GM12878 (cell line): ENCODE measurements around the gene DLG1. TPM values are rescaled to one million over a fixed set of nuclear protein-coding genes. Genes with fewer than 3 reads are reported as not detected.

ENCODE experiments used
- ASH2L ChIP-seq: fragments of 300-600, 200-600 bp; sonication (generic); IDR thresholded peaks from 2 replicates; pipeline ENCODE4 v1.6.1; 2017; ENCODE audit warnings: low read depth, mild to moderate bottlenecking, borderline replicate concordance
- CREM ChIP-seq: IDR thresholded peaks from 2 replicates; pipeline ENCODE4 v1.6.1; 2014; ENCODE audit warnings: antibody characterized with exemption, low read depth
- E2F8 ChIP-seq: fragments of 450-650 bp; IDR thresholded peaks from 2 replicates; pipeline ENCODE4 v1.6.1; 2018; ENCODE audit warnings: mild to moderate bottlenecking, low read depth, moderate library complexity; ENCODE audit not compliant: partially characterized antibody
- E4F1 ChIP-seq: fragments of 450-650 bp; IDR thresholded peaks from 2 replicates; pipeline ENCODE4 v1.6.1; 2018; ENCODE audit warnings: borderline replicate concordance, mild to moderate bottlenecking; ENCODE audit not compliant: partially characterized antibody
- EED ChIP-seq: sonication (generic); IDR thresholded peaks from 2 replicates; pipeline ENCODE4 v1.6.1; 2016; ENCODE audit warnings: antibody characterized with exemption, low read depth
- EZH2 ChIP-seq: IDR thresholded peaks from 2 replicates; pipeline ENCODE4 v1.6.1; 2012; ENCODE audit warnings: low read depth, mild to moderate bottlenecking, control low read depth, inconsistent platforms, low read length, borderline replicate concordance; ENCODE audit not compliant: control insufficient read depth
- FOXM1 ChIP-seq: IDR thresholded peaks from 2 replicates; pipeline ENCODE4 v1.6.1; 2012; ENCODE audit warnings: low read depth, mild to moderate bottlenecking, inconsistent platforms, low read length, moderate library complexity
- HDAC6 ChIP-seq: fragments of 200-600 bp; sonication (generic); IDR thresholded peaks from one replicate; pipeline ENCODE4 v1.8.0; 2017; ENCODE audit warnings: antibody characterized with exemption; ENCODE audit not compliant: unreplicated experiment
- IRF3 ChIP-seq: fragments of 450-650 bp; IDR thresholded peaks from 2 replicates; pipeline ENCODE4 v1.6.1; 2014; ENCODE audit warnings: mild to moderate bottlenecking
- MTA2 ChIP-seq: fragments of 450-650 bp; IDR thresholded peaks from 2 replicates; pipeline ENCODE4 v1.6.1; 2016; ENCODE audit warnings: low read depth, mild to moderate bottlenecking, moderate library complexity
- NFYA ChIP-seq: IDR thresholded peaks from 2 replicates; pipeline ENCODE4 v1.6.1; 2011; ENCODE audit warnings: low read depth, mild to moderate bottlenecking, low read length, improper control_type of control experiment, borderline replicate concordance
- PKNOX1 ChIP-seq: fragments of 450-650 bp; IDR thresholded peaks from 2 replicates; pipeline ENCODE4 v1.6.1; 2016; ENCODE audit warnings: mild to moderate bottlenecking
- PRDM15 ChIP-seq: fragments of 450-650 bp; formaldehyde crosslinking; IDR thresholded peaks from 2 replicates; pipeline ENCODE4 v1.4.0; 2020; ENCODE audit warnings: mild to moderate bottlenecking, moderate library complexity
- RBBP5 ChIP-seq: fragments of 200-600 bp; sonication (generic); conservative IDR thresholded peaks from 2 replicates; pipeline ENCODE4 v1.6.1; 2016
- SMARCA5 ChIP-seq: fragments of 450-650 bp; IDR thresholded peaks from 2 replicates; pipeline ENCODE4 v1.6.1; 2017; ENCODE audit warnings: mild to moderate bottlenecking
- SREBF1 ChIP-seq: IDR thresholded peaks from 2 replicates; pipeline ENCODE4 v1.6.1; 2012; ENCODE audit warnings: mild to moderate bottlenecking, low read length
- SREBF2 ChIP-seq: IDR thresholded peaks from 2 replicates; pipeline ENCODE4 v1.6.1; 2012; ENCODE audit warnings: mild to moderate bottlenecking, low read length
- TAF1 ChIP-seq: IDR thresholded peaks from 2 replicates; pipeline ENCODE4 v1.6.1; 2011; ENCODE audit warnings: mild to moderate bottlenecking, low read depth, low read length, borderline replicate concordance
- TBL1XR1 ChIP-seq: IDR thresholded peaks from 2 replicates; pipeline ENCODE4 v1.6.1; 2012; ENCODE audit warnings: low read depth, low read length, improper control_type of control experiment
- polyA plus RNA-seq, 11 experiments: library from polyadenylated mRNA; depleted of rRNA in 4 of 11; unstranded in 6 of 11; stranded (reverse) in 5 of 11; fragments of >200 nt; fragmentation: Nextera tagmentation in 4 of 11; fragmentation: Illumina TruSeq in 1 of 11; extraction: Ambion mirVana in 4 of 11; extraction: Trizol in 1 of 11; gene quantifications; 1 replicate in 1 of 11; 2 replicates in 10 of 11; pipeline versions ENCODE4 v1.2.1 to v1.2.3, GENCODE V29; 2011 to 2016; ENCODE audit warnings: inconsistent platforms in 2 of 11, missing spikeins in 2 of 11, low read depth in 1 of 11
- total RNA-seq, 4 experiments: library from RNA; depleted of rRNA in 3 of 4; stranded (reverse); fragments of >200 nt in 3 of 4; fragmentation: Illumina TruSeq in 1 of 4; extraction: Trizol in 1 of 4; gene quantifications; 2 replicates each; pipeline versions ENCODE4 v1.2.1 to v1.2.3, GENCODE V29; 2013 to 2021

DLG1 gene
- total and polyA plus RNA-seq, 10 of the 15 experiments (the other 5 are each of a cell fraction or from before 2014, with no cell fraction given) = 9.2 to 63.1 (median 40.1) TPM

- TF ChIP-seq PRDM15 = no peak
- TF ChIP-seq CREM = no peak
- TF ChIP-seq RBBP5 = no peak
- TF ChIP-seq FOXM1 = no peak
- TF ChIP-seq TAF1 = no peak
- TF ChIP-seq E2F8 = no peak
- TF ChIP-seq TBL1XR1 = no peak
- no peak for TF ChIP-seq ASH2L
- TF ChIP-seq E4F1 = no peak
- TF ChIP-seq MTA2 = no peak
- TF ChIP-seq IRF3 = no peak
- no peak for TF ChIP-seq SREBF2
- TF ChIP-seq PKNOX1 = no peak
- 0 out of 2 replicates have a peak, but pooled peaks have one; percentile 23 for TF ChIP-seq EED
- TF ChIP-seq EZH2 = no peak
- no peak for TF ChIP-seq HDAC6
- no peak for TF ChIP-seq SREBF1
- TF ChIP-seq SMARCA5 = peak; percentile 94
- no peak for TF ChIP-seq NFYA
Measured at GRCh38 chr3:197002701-197003454, 295.5 kb downstream of the DLG1 start (continued).
